IPS-20b (cell line): ENCODE results near the gene LRRC14B.

Source experiments
- H3K27ac ChIP-seq: one replicate; pipeline ENCODE4 v1.5.1; 2013; ENCODE audit warnings: low read length
- H3K27me3 ChIP-seq: 2 replicates; pipeline ENCODE4 v1.6.1; 2013; ENCODE audit warnings: mild to moderate bottlenecking, low read length, inconsistent platforms; ENCODE audit not compliant: insufficient read depth
- H3K36me3 ChIP-seq: 2 replicates; pipeline ENCODE4 v1.6.1; 2013; ENCODE audit warnings: low read depth, mild to moderate bottlenecking, inconsistent platforms, low read length, moderate library complexity; ENCODE audit not compliant: insufficient read depth
- H3K4me1 ChIP-seq: 2 replicates; pipeline ENCODE4 v1.6.1; 2013; ENCODE audit warnings: mild to moderate bottlenecking, control low read depth, inconsistent platforms, low read length, moderate library complexity; ENCODE audit not compliant: insufficient read depth
- H3K4me3 ChIP-seq: 2 replicates; pipeline ENCODE4 v1.5.1; 2013; ENCODE audit warnings: mild to moderate bottlenecking, low read length, inconsistent platforms
- H3K9ac ChIP-seq: 2 replicates; pipeline ENCODE4 v1.6.1; 2013; ENCODE audit warnings: low read depth, mild to moderate bottlenecking, inconsistent platforms, low read length, moderate library complexity
- H3K9me3 ChIP-seq: 2 replicates; pipeline ENCODE4 v1.6.1; 2013; ENCODE audit warnings: mild to moderate bottlenecking, low read depth, low read length, inconsistent platforms; ENCODE audit not compliant: insufficient read depth

Gene LRRC14B

DNA sequence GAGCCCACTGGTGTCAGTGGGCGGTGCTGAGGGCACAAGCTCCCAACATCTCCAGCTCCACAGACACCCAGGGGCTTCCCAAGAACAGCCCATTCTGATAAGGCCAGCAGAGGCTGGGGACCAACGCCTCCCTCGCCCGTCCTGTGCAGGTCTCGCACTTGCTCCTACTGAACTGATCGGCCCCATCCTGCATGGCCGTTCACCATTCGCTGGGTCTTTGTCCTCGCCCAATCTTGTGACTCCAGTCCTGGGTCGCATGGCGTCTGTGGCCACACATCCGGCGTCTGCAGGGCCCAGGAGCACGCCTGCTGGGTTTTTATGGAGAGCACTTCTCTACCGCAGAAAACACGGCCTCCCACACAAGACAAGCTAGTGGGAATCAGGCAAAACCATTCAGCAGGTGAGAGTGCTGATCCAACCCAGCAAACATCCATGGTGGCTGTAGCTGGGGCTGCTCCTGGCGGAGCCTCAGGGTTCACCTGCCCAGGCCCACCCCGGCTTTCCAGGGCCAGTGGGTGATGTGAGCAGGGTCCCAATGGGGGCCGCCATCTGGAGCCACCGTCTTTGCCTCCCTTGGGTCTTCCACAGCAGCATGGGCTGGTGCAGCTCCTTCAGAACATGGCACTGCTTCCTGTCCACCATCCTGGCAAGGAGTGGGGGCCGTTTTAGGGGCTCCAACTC lies 7.4 kb downstream of the LRRC14B start:
- H3K4me1 ChIP-seq: no peaks in the 10 kb centered on the region
- no peak overlapping the region for H3K27ac ChIP-seq
- H3K9ac ChIP-seq: no peak overlapping the region
- no peak overlapping the region for H3K4me3 ChIP-seq
- H3K9me3 ChIP-seq: no peaks in the 10 kb centered on the region
- H3K36me3 ChIP-seq: peaks cover 5% of the 10 kb centered on the region
- no peaks in the 10 kb centered on the region for H3K27me3 ChIP-seq

DNA sequence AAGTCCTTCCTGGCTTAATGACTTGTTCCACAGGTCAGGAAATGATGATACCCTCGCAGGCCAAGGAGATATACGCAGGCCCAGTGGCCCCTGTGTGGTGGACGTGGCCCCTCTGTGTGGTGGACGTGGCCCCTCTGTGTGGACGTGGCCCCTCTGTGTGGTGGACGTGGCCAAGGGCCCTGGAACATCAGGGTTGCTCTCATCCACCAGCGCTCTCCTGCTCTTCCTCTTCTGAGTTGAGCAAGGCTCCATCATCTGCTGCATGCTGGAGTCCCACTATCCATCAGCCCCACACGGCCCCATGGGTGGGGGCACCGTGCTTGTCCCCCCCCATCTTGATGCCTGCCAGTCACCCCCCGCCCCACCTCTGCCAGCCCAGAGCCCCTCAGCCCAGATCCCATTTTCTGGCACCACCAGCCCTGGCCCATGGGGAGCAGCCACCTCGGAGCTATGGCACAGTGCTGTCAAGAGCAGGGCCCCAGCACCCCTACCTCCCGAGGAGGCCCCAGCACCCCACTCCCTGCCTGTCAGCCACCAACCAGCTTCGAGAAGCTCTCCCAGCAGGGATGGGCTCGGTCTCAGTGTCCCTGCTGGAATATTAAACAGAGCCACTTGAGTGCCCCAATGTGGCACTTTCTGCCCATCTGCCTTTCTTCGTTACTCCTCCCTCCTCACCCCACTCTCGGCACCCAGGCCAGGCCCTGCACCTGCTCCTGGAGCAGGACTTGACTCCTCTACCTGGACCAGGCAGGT lies 8.1 kb downstream of the LRRC14B start:
- H3K27ac ChIP-seq: no peak overlapping the region
- no peaks in the 10 kb centered on the region for H3K4me1 ChIP-seq
- no peaks in the 10 kb centered on the region for H3K27me3 ChIP-seq
- H3K4me3 ChIP-seq: no peak overlapping the region
- H3K9me3 ChIP-seq: no peaks in the 10 kb centered on the region
- peaks cover 12% of the 10 kb centered on the region for H3K36me3 ChIP-seq
- H3K9ac ChIP-seq: no peak overlapping the region

DNA sequence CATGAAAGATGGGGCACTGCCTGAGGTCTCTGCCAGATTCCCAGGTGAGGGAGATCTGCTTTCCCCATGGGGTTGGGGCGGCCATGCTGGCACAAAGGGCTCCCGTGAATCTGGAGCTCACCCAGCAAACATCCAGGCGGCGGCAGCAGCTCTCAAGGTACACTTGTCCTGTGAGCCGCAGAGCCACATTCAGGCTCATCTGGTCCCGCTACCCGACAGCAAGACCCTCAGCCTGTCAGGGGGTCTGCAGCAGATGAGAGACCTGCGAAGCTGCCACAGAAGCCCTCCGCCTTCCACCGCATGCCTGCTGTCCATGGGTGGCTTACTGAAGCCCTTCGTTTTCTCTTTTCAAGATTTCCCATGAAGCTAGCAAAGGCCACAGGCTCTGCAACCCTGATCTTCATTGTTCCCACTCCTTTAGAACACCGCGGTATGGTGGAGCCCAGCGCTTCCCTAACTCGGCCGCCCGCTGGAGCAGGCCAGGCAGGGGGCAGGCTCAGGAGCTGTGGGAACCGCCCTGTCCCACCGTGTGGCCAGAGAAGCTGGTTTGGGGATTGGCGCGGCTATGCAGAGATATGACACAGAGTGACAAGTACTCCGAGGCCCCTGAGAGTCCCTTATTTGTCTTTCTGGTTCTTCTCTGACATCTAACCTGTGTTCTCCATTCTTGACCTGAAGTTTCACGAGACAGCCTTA lies 8.8 kb downstream of the LRRC14B start:
- Histone ChIP-seq H3K36me3 (peaks cover 19% of the 10 kb centered on the region), H3K4me3 (no peak overlapping the region), H3K27me3 (no peaks in the 10 kb centered on the region), H3K4me1 (no peaks in the 10 kb centered on the region), H3K9ac (no peak overlapping the region), H3K9me3 (no peaks in the 10 kb centered on the region), H3K27ac (no peak overlapping the region)

DNA sequence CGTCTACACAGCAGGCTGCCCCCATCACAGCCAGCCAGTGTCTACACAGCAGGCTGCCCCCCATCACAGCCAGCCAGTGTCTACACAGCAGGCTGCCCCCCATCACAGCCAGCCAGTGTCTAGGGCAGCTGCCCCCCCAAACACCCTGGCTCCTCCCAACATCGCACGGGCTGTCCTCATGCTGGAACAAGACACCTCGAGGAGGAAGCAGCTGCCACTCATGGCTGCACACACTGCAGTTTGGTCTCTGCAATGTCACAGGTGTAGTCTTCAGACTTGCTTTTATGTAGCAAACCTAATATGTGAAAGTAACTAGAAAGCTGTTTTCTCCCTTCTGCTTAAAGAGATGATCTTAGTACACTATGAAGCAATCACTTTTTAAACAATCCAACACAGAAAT lies 9.7 kb downstream of the LRRC14B start:
- Histone ChIP-seq H3K9me3 (no peaks in the 10 kb centered on the region), H3K36me3 (peaks cover 26% of the 10 kb centered on the region), H3K9ac (no peak overlapping the region), H3K4me3 (no peak overlapping the region), H3K4me1 (no peaks in the 10 kb centered on the region), H3K27me3 (no peaks in the 10 kb centered on the region), H3K27ac (no peak overlapping the region)

- no peaks in the 10 kb centered on the region for H3K9me3 ChIP-seq
- H3K9ac ChIP-seq: no peak overlapping the region
- H3K4me3 ChIP-seq: no peak overlapping the region
- H3K36me3 ChIP-seq: peaks cover 26% of the 10 kb centered on the region
- H3K27me3 ChIP-seq: no peaks in the 10 kb centered on the region
- H3K27ac ChIP-seq: no peak overlapping the region
- H3K4me1 ChIP-seq: no peaks in the 10 kb centered on the region
Measured at GRCh38 chr5:201672-202071, 10.4 kb downstream of the LRRC14B start.

- no peak overlapping the region for H3K9ac ChIP-seq
- H3K4me3 ChIP-seq: no peak overlapping the region
- H3K27me3 ChIP-seq: no peaks in the 10 kb centered on the region
- no peaks in the 10 kb centered on the region for H3K4me1 ChIP-seq
- H3K27ac ChIP-seq: no peak overlapping the region
- peaks cover 26% of the 10 kb centered on the region for H3K36me3 ChIP-seq
- H3K9me3 ChIP-seq: no peaks in the 10 kb centered on the region
Measured at GRCh38 chr5:203246-203930, 12.1 kb downstream of the LRRC14B start.

DNA sequence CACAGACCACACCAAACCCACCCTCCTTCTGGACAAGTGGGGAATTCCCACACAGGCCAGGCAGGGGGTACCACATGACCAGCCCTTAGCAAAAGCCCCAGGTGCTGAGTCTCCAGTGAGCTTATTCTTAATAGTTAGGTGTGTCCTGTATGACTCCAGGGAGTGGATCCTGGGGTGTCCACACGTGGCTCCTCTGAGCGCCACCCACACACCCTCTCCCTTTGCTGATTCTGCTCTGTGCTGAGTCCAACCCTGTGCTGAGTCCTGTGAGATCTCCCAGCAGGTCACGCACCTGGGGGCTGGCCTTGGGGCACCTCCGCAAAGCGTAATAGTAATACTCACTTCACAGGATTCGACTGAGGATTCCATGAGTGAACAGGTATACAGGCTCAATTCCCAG lies 12.7 kb downstream of the LRRC14B start:
- no peaks in the 10 kb centered on the region for H3K27me3 ChIP-seq
- H3K27ac ChIP-seq: no peak overlapping the region
- no peak overlapping the region for H3K9ac ChIP-seq
- peaks cover 26% of the 10 kb centered on the region for H3K36me3 ChIP-seq
- no peak overlapping the region for H3K4me3 ChIP-seq
- no peaks in the 10 kb centered on the region for H3K4me1 ChIP-seq
- H3K9me3 ChIP-seq: no peaks in the 10 kb centered on the region

GRCh38 chr5:204462-204861 lies 13.2 kb downstream of the LRRC14B start:
- Histone ChIP-seq H3K4me1 (no peaks in the 10 kb centered on the region), H3K9ac (no peak overlapping the region), H3K27me3 (no peaks in the 10 kb centered on the region), H3K36me3 (peaks cover 26% of the 10 kb centered on the region), H3K27ac (no peak overlapping the region), H3K4me3 (no peak overlapping the region), H3K9me3 (no peaks in the 10 kb centered on the region)

GRCh38 chr5:204966-205670 lies 13.8 kb downstream of the LRRC14B start:
- H3K27me3 ChIP-seq: no peaks in the 10 kb centered on the region
- H3K36me3 ChIP-seq: peaks cover 26% of the 10 kb centered on the region
- no peak overlapping the region for H3K27ac ChIP-seq
- H3K4me3 ChIP-seq: no peak overlapping the region
- no peaks in the 10 kb centered on the region for H3K9me3 ChIP-seq
- no peaks in the 10 kb centered on the region for H3K4me1 ChIP-seq
- H3K9ac ChIP-seq: no peak overlapping the region

- Histone ChIP-seq H3K36me3 (peaks cover 26% of the 10 kb centered on the region), H3K9me3 (no peaks in the 10 kb centered on the region), H3K27ac (no peak overlapping the region), H3K9ac (no peak overlapping the region), H3K4me1 (no peaks in the 10 kb centered on the region), H3K4me3 (no peak overlapping the region), H3K27me3 (no peaks in the 10 kb centered on the region)
Measured at GRCh38 chr5:206406-206805, 15.1 kb downstream of the LRRC14B start.

DNA sequence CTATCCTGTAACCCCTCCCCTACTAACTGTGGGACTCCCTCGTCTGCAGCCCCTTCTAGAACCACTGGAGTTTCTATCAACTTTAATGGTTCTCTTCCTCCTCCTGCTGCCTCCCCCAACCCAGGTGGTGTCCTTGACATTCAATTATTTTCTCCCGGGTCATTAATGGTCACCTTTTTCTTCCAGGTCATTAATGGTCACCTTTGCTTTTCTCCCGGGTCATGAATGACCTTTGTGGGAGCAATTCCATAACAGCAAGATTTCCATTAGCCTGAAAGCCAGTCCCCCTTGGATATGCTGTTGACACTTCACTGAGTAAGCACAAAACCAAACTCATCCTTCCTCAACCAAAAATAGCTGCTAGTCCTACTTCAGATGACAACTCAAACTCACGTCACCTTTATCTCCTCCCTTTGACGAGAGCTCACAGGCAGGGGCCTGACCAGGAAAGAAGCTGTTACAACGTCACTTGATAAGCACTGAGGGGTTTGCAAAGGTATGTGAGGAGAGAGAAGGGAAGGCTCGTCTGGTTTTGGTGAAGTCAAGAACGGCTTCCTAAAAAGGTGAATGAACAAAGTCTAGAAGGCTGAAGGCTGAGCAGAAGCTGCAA lies 15.7 kb downstream of the LRRC14B start:
- H3K27ac ChIP-seq: no peak overlapping the region
- H3K9me3 ChIP-seq: no peaks in the 10 kb centered on the region
- H3K4me1 ChIP-seq: no peaks in the 10 kb centered on the region
- peaks cover 26% of the 10 kb centered on the region for H3K36me3 ChIP-seq
- H3K9ac ChIP-seq: no peak overlapping the region
- no peak overlapping the region for H3K4me3 ChIP-seq
- no peaks in the 10 kb centered on the region for H3K27me3 ChIP-seq
